C4-2B (cell line): ENCODE measurements around the gene IRF1.

Experiments
- CTCF ChIP-seq: fragments of 450-650 bp; conservative IDR thresholded peaks from 2 replicates; pipeline ENCODE4 v1.5.1; 2017; ENCODE audit warnings: mild to moderate bottlenecking
- ZFX ChIP-seq: fragments of 450-650 bp; IDR thresholded peaks from 2 replicates; pipeline ENCODE4 v1.6.1; 2017

GRCh38 chr5:132481596-132482211 lies 8.9 kb downstream of the IRF1 start:
- TF ChIP-seq CTCF (no peak), ZFX (no peak)
